CD4-positive, alpha-beta memory T cell (primary cell): ENCODE measurements around the gene ALG6. TPM values are rescaled to one million over a fixed set of nuclear protein-coding genes. Genes with fewer than 3 reads are reported as not detected.

Source experiments
- CTCF ChIA-PET: fragments of 350-600 bp; sonication (Branson Sonifier 250); formaldehyde crosslinking; loops from one replicate; lab custom pipeline; 2021; ENCODE audit warnings: inconsistent platforms; ENCODE audit not compliant: partially characterized antibody; lab: Charles Lee
- POLR2A ChIA-PET: fragments of 350-600 bp; sonication (Branson Sonifier 250); formaldehyde crosslinking; loops from one replicate; lab custom pipeline; 2021; ENCODE audit not compliant: partially characterized antibody; lab: Charles Lee
- DNase-seq, 5 donors: peaks; one replicate each; pipeline versions ENCODE4 v3.0.0 to v3.0.0-alpha.2; 2020 to 2022; ENCODE audit warnings: mixed read lengths in 1 of 5
- H3K27ac ChIP-seq: one replicate; pipeline ENCODE4 v1.7.0; 2013; ENCODE audit warnings: low read depth, low read length
- H3K27me3 ChIP-seq: 2 replicates; pipeline ENCODE4 v1.7.0; 2013; ENCODE audit warnings: mild to moderate bottlenecking, low read length, moderate library complexity; ENCODE audit not compliant: insufficient read depth
- H3K36me3 ChIP-seq: 2 replicates; pipeline ENCODE4 v1.7.0; 2013; ENCODE audit warnings: mild to moderate bottlenecking, low read length, moderate library complexity; ENCODE audit not compliant: insufficient read depth
- H3K4me1 ChIP-seq: 2 replicates; pipeline ENCODE4 v1.7.0; 2013; ENCODE audit warnings: mild to moderate bottlenecking, low read length, moderate library complexity; ENCODE audit not compliant: insufficient read depth
- H3K4me3 ChIP-seq, 2 donors: one replicate each; pipeline ENCODE4 v1.7.0; 2013; ENCODE audit warnings: low read length in 2 of 2, mild to moderate bottlenecking in 1 of 2
- H3K9me3 ChIP-seq, 2 donors: one replicate each; pipeline ENCODE4 v1.7.0; 2013; ENCODE audit warnings: low read length in 2 of 2, control low read depth in 1 of 2; ENCODE audit not compliant: control insufficient read depth in 1 of 2
- H3K27ac Mint-ChIP-seq, 7 donors: one replicate each; pipeline ENCODE4 v1.8.0; 2020 to 2021; ENCODE audit warnings: mixed read lengths in 7 of 7, mild to moderate bottlenecking in 6 of 7, inconsistent platforms in 3 of 7, moderate library complexity in 3 of 7
- H3K27me3 Mint-ChIP-seq, 2 donors: one replicate each; pipeline ENCODE4 v1.8.0; 2020 to 2021; ENCODE audit warnings: mixed read lengths in 2 of 2
- H3K36me3 Mint-ChIP-seq, 2 donors: one replicate each; pipeline ENCODE4 v1.8.0; 2020 to 2021; ENCODE audit warnings: mixed read lengths in 2 of 2, inconsistent platforms in 1 of 2, mild to moderate bottlenecking in 1 of 2
- H3K4me1 Mint-ChIP-seq, 4 donors: one replicate each; pipeline ENCODE4 v1.8.0; 2020 to 2021; ENCODE audit warnings: mixed read lengths in 4 of 4, mild to moderate bottlenecking in 1 of 4
- H3K4me3 Mint-ChIP-seq, 8 donors: one replicate each; pipeline ENCODE4 v1.8.0; 2020 to 2021; ENCODE audit warnings: mixed read lengths in 8 of 8, mild to moderate bottlenecking in 7 of 8, moderate library complexity in 6 of 8, inconsistent platforms in 3 of 8
- H3K9me3 Mint-ChIP-seq, 8 donors: one replicate each; pipeline ENCODE4 v1.8.0; 2020 to 2021; ENCODE audit warnings: mixed read lengths in 8 of 8, mild to moderate bottlenecking in 5 of 8, inconsistent platforms in 3 of 8, moderate library complexity in 1 of 8
- intact Hi-C: fragments of 100-400 bp; cut with micrococcal nuclease; formaldehyde crosslinking; loops from one replicate; pipeline ENCODE4 v1.15.1; 2023
- polyA plus RNA-seq, 2 donors: library from polyadenylated mRNA; unstranded; fragments of 300-500 nt; fragmentation: Illumina TruSeq; gene quantifications; one replicate each; pipeline ENCODE4 v1.2.3, GENCODE V29; 2021
- total RNA-seq, 2 experiments: library from RNA; stranded (reverse); gene quantifications; one replicate each; pipeline ENCODE4 v1.2.3, GENCODE V29; 2021

Gene ALG6
- total and polyA plus RNA-seq, 4 experiments from 2014 or later, result 21.9 to 28.4 (median 24.8) TPM

DNA sequence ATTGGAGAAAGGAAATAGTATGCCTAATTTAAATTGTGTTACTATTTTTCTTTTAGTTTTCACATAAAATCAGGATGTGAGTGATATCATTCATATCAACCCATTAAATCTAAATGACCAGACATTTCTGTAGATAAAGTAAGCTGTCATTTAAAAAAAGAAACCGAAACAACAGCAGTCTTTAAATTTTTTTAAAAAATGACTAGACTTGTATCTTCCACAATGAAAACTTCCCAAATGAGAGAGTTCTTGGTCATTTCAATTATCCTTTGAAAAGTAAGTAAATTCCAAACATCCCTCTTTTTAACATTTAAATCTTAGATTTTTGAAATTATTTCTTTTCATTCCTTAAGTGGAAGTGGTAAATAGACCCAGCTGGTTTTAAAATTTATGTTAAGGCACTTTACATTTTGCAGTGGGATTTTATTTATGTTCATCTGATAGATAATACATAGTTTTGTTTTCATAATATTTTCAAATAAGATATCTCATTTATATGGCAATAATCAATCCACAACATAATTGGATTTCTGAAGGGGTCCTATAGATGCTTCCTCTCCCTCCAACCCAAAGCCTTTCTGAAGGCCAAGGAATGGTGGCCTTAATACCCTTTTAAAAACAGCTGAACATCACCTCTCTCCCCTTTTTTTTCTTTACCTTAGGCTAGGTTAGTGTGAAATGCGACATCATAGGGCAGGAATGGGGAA, 42.0 kb upstream of the ALG6 start:
- H3K27me3 ChIP-seq, result peaks cover 73% of the 10 kb centered on the region
- intact Hi-C loops, result no loop called here
- ChIA-PET CTCF (interaction anchor here (1.2 kb wide), 1 partner anchor 35 kb away, joined by 3 read pairs; no protein-coding TSS in a partner anchor), POLR2A (no interaction called here)
- DNase-seq, result no peak
- no peaks in the 10 kb centered on the region for H3K9me3 ChIP-seq
- peak overlapping the region in 3 of 8 donors; percentile 20 to 44 (median 25) for H3K4me3 Mint-ChIP-seq
- peak overlapping the region in 3 of 7 donors; percentile 57 to 84 (median 69) for H3K27ac Mint-ChIP-seq
- H3K4me1 ChIP-seq, result peaks cover 23% of the 10 kb centered on the region
- H3K27me3 Mint-ChIP-seq, result peaks cover 58 to 60% of the 10 kb centered on the region in 2 donors
- no peak overlapping the region for H3K27ac ChIP-seq
- H3K9me3 Mint-ChIP-seq, result peaks cover 0 to 57% (median 44%) of the 10 kb centered on the region in 8 donors
- H3K36me3 ChIP-seq, result no peaks in the 10 kb centered on the region
- H3K4me1 Mint-ChIP-seq, result peaks cover 23 to 50% (median 37%) of the 10 kb centered on the region in 4 donors
- peaks cover 7 to 15% of the 10 kb centered on the region in 2 donors for H3K36me3 Mint-ChIP-seq
- H3K4me3 ChIP-seq, result no peak overlapping the region

DNA sequence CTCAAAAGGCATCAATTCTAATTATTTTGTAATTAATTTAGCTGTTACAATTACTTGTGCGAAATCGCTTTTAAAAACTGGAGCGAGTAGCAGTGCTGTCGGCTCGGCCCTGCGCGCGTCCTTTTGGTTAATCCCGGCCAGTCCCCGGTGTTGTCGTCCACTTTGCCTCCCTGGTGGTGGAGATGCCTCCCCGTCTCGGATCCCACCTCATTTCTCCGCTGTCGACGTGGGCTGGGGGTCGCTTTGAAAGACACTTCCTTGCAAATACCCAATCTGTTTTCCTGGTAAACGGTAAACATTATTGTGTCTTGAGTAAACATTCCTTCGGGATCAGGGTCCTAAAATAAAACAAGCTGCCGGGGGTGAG, 41.3 kb upstream of the ALG6 start:
- intact Hi-C loops, result no loop called here

DNA sequence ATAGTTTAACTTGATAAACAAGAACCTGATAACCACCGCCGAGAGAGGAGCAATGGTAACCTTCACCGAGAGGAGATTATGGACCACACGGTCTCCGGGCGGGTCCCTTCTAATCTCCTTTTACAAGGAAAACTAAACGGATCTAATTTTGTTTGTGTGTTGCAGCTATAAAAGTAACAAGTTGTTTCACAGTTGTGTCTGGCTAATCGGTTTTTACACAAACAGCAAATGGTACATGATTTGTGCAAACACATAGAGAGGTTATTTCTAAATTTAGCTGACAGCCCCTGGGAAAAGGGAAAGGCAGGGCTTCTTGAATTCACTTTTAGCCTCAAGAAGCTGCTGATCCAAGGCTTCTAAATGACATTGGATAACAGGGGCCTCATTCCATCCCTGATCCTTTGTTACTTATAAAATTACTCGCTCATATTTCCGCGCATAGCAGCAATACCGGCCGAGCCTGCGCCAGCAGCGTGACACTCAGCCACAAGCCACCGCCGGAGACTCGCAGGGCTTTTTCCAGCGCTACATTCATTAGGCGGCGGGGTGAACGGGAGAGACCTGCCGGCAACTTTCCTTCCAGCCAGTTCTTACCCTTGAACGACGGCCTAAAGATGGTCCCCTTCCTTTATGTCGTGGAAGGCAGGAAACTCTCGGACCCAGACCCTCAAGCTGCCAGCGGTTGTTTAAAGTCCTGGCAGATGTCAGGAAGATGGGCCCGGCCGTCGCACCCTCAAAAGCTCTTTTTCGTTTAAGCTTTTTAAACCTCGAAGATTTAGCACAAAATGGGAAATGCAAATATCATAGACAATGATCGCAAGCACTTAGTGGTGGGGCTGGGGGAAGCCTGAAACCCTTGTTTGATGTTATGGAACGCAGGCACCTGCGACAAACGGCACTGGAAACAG, 40.7 kb upstream of the ALG6 start:
- H3K27ac ChIP-seq, result no peak overlapping the region
- H3K4me1 Mint-ChIP-seq, result peaks cover 20 to 43% (median 32%) of the 10 kb centered on the region in 4 donors
- peaks cover 56% of the 10 kb centered on the region in 2 donors for H3K27me3 Mint-ChIP-seq
- DNase-seq, result peak in 2 of 5 donors; percentile 9 to 16
- peaks cover 72% of the 10 kb centered on the region for H3K27me3 ChIP-seq
- H3K4me3 Mint-ChIP-seq, result peak overlapping the region in 5 of 8 donors; percentile 20 to 62 (median 46)
- CTCF ChIA-PET, result interaction anchor here (0.7 to 1.2 kb wide), 4 partner anchors 10 to 46 kb away, joined by 3 read pairs; no protein-coding TSS in a partner anchor
- peaks cover 2 to 10% of the 10 kb centered on the region in 2 donors for H3K36me3 Mint-ChIP-seq
- peaks cover 0 to 52% (median 36%) of the 10 kb centered on the region in 8 donors for H3K9me3 Mint-ChIP-seq
- no peak overlapping the region for H3K4me3 ChIP-seq
- H3K36me3 ChIP-seq, result no peaks in the 10 kb centered on the region
- peaks cover 22% of the 10 kb centered on the region for H3K4me1 ChIP-seq
- POLR2A ChIA-PET, result no interaction called here
- H3K27ac Mint-ChIP-seq, result peak overlapping the region in 6 of 7 donors; percentile 25 to 87 (median 70)
- no peaks in the 10 kb centered on the region for H3K9me3 ChIP-seq
- intact Hi-C loops, result no loop called here

More for the DNA sequence above, 41.3 kb upstream of the ALG6 start:
- CTCF ChIA-PET, result interaction anchor here (1.2 kb wide), 1 partner anchor 35 kb away, joined by 3 read pairs; no protein-coding TSS in a partner anchor
- peak overlapping the region in 4 of 8 donors; percentile 20 to 62 (median 52) for H3K4me3 Mint-ChIP-seq
- no peak overlapping the region for H3K27ac ChIP-seq
- no peak for DNase-seq
- H3K36me3 Mint-ChIP-seq, result peaks cover 7 to 15% of the 10 kb centered on the region in 2 donors
- H3K4me1 Mint-ChIP-seq, result peaks cover 25 to 49% (median 37%) of the 10 kb centered on the region in 4 donors
- H3K4me1 ChIP-seq, result peaks cover 23% of the 10 kb centered on the region
- POLR2A ChIA-PET, result no interaction called here
- H3K27ac Mint-ChIP-seq, result peak overlapping the region in 4 of 7 donors; percentile 69 to 84 (median 76)
- peaks cover 60% of the 10 kb centered on the region in 2 donors for H3K27me3 Mint-ChIP-seq
- peaks cover 76% of the 10 kb centered on the region for H3K27me3 ChIP-seq
- H3K9me3 Mint-ChIP-seq, result peaks cover 2 to 57% (median 41%) of the 10 kb centered on the region in 8 donors
- H3K36me3 ChIP-seq, result no peaks in the 10 kb centered on the region
- no peak overlapping the region for H3K4me3 ChIP-seq
- H3K9me3 ChIP-seq, result no peaks in the 10 kb centered on the region

DNA sequence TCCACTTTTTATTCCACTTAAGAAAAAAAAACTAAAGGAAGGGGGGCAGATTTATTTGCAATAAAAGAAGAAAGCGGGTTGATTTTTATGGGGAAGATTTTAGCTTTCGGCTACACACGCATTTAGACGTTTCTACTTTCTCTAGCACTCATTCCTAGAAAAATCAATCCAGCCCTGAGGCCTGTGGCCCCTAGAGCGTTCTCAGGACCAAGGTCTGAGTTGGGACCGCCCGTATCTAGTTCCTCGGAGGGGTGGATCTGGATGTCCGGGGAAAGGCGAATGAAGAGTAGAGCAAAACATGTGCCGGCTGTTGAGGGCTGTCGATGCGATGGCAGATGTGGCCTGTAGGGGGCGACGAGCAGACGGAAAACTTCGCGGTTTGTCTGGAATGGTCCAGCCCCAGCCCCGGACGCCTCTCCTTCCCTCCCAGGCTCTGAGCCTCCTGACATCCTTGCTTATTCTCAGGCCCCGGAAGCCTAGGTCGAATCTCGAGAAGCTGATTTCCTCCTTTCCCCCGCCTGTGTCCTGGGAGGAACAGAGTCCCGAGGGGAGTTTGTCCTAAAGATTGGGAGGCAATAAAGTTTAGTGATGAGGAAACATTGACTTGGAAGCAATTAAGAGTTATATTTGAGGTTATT, 39.9 kb upstream of the ALG6 start:
- no peak overlapping the region for H3K27ac ChIP-seq
- peaks cover 14% of the 10 kb centered on the region for H3K4me1 ChIP-seq
- H3K9me3 ChIP-seq, result no peaks in the 10 kb centered on the region
- H3K27ac Mint-ChIP-seq, result peak overlapping the region in 5 of 7 donors; percentile 15 to 87 (median 69)
- POLR2A ChIA-PET, result interaction anchor here (2.2 kb wide), 1 partner anchor 8 kb away, joined by 8 read pairs; no protein-coding TSS in a partner anchor
- DNase-seq, result peak in 2 of 5 donors; percentile 30 to 43
- no peaks in the 10 kb centered on the region for H3K36me3 ChIP-seq
- peaks cover 17 to 40% (median 26%) of the 10 kb centered on the region in 4 donors for H3K4me1 Mint-ChIP-seq
- peak overlapping the region in 5 of 8 donors; percentile 12 to 47 (median 32) for H3K4me3 Mint-ChIP-seq
- CTCF ChIA-PET, result interaction anchor here (0.7 to 1.0 kb wide), 3 partner anchors 11 to 45 kb away, joined by 3 read pairs; no protein-coding TSS in a partner anchor
- intact Hi-C loops, result loop anchor here (2.0 kb wide), 1 partner anchor 39 kb away; the partner anchor contains the start of gene ALG6
- H3K4me3 ChIP-seq, result no peak overlapping the region
- H3K9me3 Mint-ChIP-seq, result peaks cover 2 to 50% (median 34%) of the 10 kb centered on the region in 8 donors
- peaks cover 57 to 60% of the 10 kb centered on the region in 2 donors for H3K27me3 Mint-ChIP-seq
- H3K36me3 Mint-ChIP-seq, result peaks cover 0 to 7% of the 10 kb centered on the region in 2 donors
- H3K27me3 ChIP-seq, result peaks cover 71% of the 10 kb centered on the region

DNA sequence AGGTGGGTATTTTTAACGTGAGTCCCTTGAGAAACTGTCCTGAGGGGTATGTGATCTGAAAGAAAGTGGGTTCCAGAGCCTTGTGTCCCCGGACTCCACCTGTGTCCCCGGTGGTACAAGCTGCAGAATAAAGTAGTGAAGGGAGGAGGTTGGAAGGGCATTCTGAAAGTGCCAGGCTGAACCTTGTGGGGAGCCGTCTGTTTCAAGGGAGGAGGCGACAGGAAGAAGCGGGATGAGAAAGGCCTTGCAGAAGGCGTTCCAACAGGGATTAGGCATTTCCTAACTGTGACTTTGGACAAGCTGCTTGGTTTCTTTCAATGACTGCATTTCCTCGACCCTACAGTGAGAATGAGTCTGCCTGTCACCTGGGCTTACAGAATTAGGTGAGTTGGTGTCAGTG, 39.3 kb upstream of the ALG6 start:
- intact Hi-C loops, result loop anchor here (2.0 kb wide), 1 partner anchor 39 kb away; the partner anchor contains the start of gene ALG6
- Mint-ChIP-seq H3K27ac (peak overlapping the region in 4 of 7 donors; percentile 65 to 87 (median 72)), H3K4me3 (peak overlapping the region in 2 of 8 donors; percentile 12 to 23), H3K27me3 (peaks cover 60 to 64% of the 10 kb centered on the region in 2 donors), H3K36me3 (peaks cover 0 to 7% of the 10 kb centered on the region in 2 donors), H3K9me3 (peaks cover 2 to 50% (median 34%) of the 10 kb centered on the region in 8 donors), H3K4me1 (peaks cover 17 to 40% (median 26%) of the 10 kb centered on the region in 4 donors)
- Histone ChIP-seq H3K36me3 (no peaks in the 10 kb centered on the region), H3K4me1 (peaks cover 14% of the 10 kb centered on the region), H3K27ac (no peak overlapping the region), H3K27me3 (peaks cover 73% of the 10 kb centered on the region), H3K9me3 (no peaks in the 10 kb centered on the region), H3K4me3 (no peak overlapping the region)
- no peak for DNase-seq
- CTCF ChIA-PET, result no interaction called here
- POLR2A ChIA-PET, result interaction anchor here (2.2 kb wide), 1 partner anchor 8 kb away, joined by 8 read pairs; no protein-coding TSS in a partner anchor

DNA sequence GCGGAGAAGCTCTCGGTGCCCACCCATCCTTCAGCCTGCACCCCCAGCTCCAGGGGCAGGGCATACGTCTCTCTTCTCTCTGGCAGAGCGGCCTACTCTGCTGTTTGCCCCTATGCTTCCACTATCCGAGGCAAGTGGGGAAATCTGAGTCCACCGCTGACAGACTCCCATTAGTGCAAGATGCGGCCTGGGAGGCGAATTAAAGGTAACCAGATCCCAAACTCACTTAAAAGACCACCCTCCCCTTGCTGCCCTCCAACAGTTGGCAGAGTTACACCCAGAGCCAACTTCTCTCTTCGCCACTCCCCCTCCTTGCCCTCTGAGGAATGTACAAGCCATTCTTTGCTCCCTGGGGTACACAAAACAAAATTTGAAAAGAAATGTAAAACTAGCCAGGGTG, 38.6 kb upstream of the ALG6 start:
- no peak for DNase-seq
- Mint-ChIP-seq H3K4me3 (peak overlapping the region in 1 of 8 donors; percentile 12), H3K4me1 (peaks cover 14 to 37% (median 25%) of the 10 kb centered on the region in 4 donors), H3K27me3 (peaks cover 61 to 65% of the 10 kb centered on the region in 2 donors), H3K27ac (peak overlapping the region in 2 of 7 donors; percentile 69 to 76), H3K36me3 (peaks cover 0 to 5% of the 10 kb centered on the region in 2 donors), H3K9me3 (peaks cover 2 to 47% (median 32%) of the 10 kb centered on the region in 8 donors)
- Histone ChIP-seq H3K4me3 (no peak overlapping the region), H3K27me3 (peaks cover 76% of the 10 kb centered on the region), H3K27ac (no peak overlapping the region), H3K4me1 (peaks cover 14% of the 10 kb centered on the region), H3K36me3 (no peaks in the 10 kb centered on the region), H3K9me3 (no peaks in the 10 kb centered on the region)
- intact Hi-C loops, result loop anchor here (2.0 kb wide), 1 partner anchor 38 kb away; the partner anchor contains the start of gene ALG6
- ChIA-PET POLR2A (interaction anchor here (2.2 kb wide), 1 partner anchor 9 kb away, joined by 8 read pairs; no protein-coding TSS in a partner anchor), CTCF (no interaction called here)
